Right lobe of liver (tissue), 6 donors: ENCODE data around the gene NAXD. TPM values are rescaled to one million over a fixed set of nuclear protein-coding genes. Genes with fewer than 3 reads are reported as not detected.
A peak's percentile ranks its signal among the peaks of the same experiment; 100 is the strongest.

Experiments used
- ATAC-seq, 4 donors: fragments of 200-7000 bp; cut with Tn5 transposase; one replicate each; pipeline ENCODE4 v1.9.1; 2020; ENCODE audit warnings: mild to moderate bottlenecking in 4 of 4, moderate library complexity in 4 of 4
- DNase-seq, 3 donors: peaks; one replicate each; pipeline ENCODE4 v3.0.0-alpha.2; 2020
- H3K27ac ChIP-seq, 3 donors: fragments of 200-600 bp; one replicate each; pipeline ENCODE4 v1.8.0; 2022
- H3K27me3 ChIP-seq, 2 donors: fragments of 200-600 bp; one replicate each; pipeline ENCODE4 v1.8.0; 2022
- H3K36me3 ChIP-seq, 4 donors: fragments of 200-600 bp; sonication (generic) in 1 of 4; one replicate each; pipeline versions ENCODE4 v1.5.1 to v1.8.0; 2017 to 2022; ENCODE audit warnings: control low read depth in 1 of 4
- H3K4me1 ChIP-seq, 4 donors: fragments of 200-600 bp; sonication (generic) in 1 of 4; one replicate each; pipeline versions ENCODE4 v1.5.1 to v1.8.0; 2017 to 2022; ENCODE audit warnings: control low read depth in 1 of 4
- H3K4me3 ChIP-seq, 3 donors: fragments of 200-600 bp; one replicate each; pipeline ENCODE4 v1.8.0; 2022
- H3K9me3 ChIP-seq, 4 donors: fragments of 200-600 bp; sonication (generic) in 1 of 4; one replicate each; pipeline versions ENCODE4 v1.5.1 to v1.8.0; 2017 to 2022; ENCODE audit warnings: control low read depth in 1 of 4
- CTCF ChIP-seq, 4 donors: fragments of 200-600 bp in 3 of 4; fragments of 450-650 bp in 1 of 4; IDR thresholded peaks; one replicate each; pipeline versions ENCODE4 v1.5.1 to v1.8.0; 2016 to 2022; ENCODE audit warnings: antibody characterized with exemption in 4 of 4, mild to moderate bottlenecking in 2 of 4
- POLR2A ChIP-seq: fragments of 450-650 bp; IDR thresholded peaks from one replicate; pipeline ENCODE4 v1.6.1; 2017; ENCODE audit warnings: antibody characterized with exemption, mild to moderate bottlenecking
- WGBS: methylation state at CpG from one replicate; pipeline ENCODE4 v1.1.6; 2018; ENCODE audit warnings: low coverage, low lambda C conversion rate; ENCODE audit not compliant: insufficient coverage; ENCODE audit errors: missing lambda C conversion rate; 5-methylcytosine and 5-hydroxymethylcytosine counted together
- intact Hi-C, 2 donors: fragments of 100-400 bp; cut with DNase I; formaldehyde crosslinking; loops; one replicate each; pipeline versions ENCODE4 v1.11.2 to v1.14.1; 2022
- total RNA-seq, 6 experiments: library from RNA; depleted of rRNA in 2 of 6; stranded (reverse); fragments of >200 nt in 2 of 6; fragmentation: NEBNext Ultra II Directional in 3 of 6; extraction: Animal tissue kit (Norgen Biotek cat#: 25700) in 3 of 6; gene quantifications; one replicate each; pipeline versions ENCODE4 v1.1.0 to v1.2.4, GENCODE V29; 2016 to 2023
- donor health status: DM: no; HTN: yes; CAD: no.
- donor health status: DM: no; HTN: no; CAD: no.
- donor health status: DM: no; HTN: no; CAD: no.
- donor health status: DM: no; HTN: yes; CAD: no.
- donor health status: DM: no; HTN: yes; CAD: no.

Gene NAXD
- total RNA-seq, 6 experiments from 2014 or later = 24.2 to 41.9 (median 29.9) TPM

GRCh38 chr13:110615005-110615321 is 382 bp upstream of the NAXD start:
- Histone ChIP-seq H3K27me3 (no peaks in the 10 kb centered on the region), H3K9me3 (no peaks in the 10 kb centered on the region), H3K4me1 (peaks cover 0 to 28% (median 11%) of the 10 kb centered on the region in 4 donors), H3K36me3 (no peaks in the 10 kb centered on the region), H3K4me3 (peak overlapping the region; percentile 81 to 86 (median 83)), H3K27ac (peak overlapping the region; percentile 95 to 99 (median 99))
- no peak for DNase-seq
- TF ChIP-seq POLR2A (no peak), CTCF (IDR thresholded peaks at IDR 0.05) (no peak)
- ATAC-seq = no peak
- WGBS = 71% methylated on average over 10 of the region's 11 CpGs
- intact Hi-C loops = loop anchor here in 1 of 2 donors (10.0 kb wide), 1 partner anchor 100 kb away; the partner anchor contains the start of gene ING1

GRCh38 chr13:110616103-110617101 is 1.1 kb downstream of the NAXD start:
- no peaks in the 10 kb centered on the region for H3K9me3 ChIP-seq
- peaks cover 0 to 37% (median 17%) of the 10 kb centered on the region in 4 donors for H3K4me1 ChIP-seq
- intact Hi-C loops = loop anchor here in 1 of 2 donors (10.0 kb wide), 1 partner anchor 98 kb away; the partner anchor contains the start of gene ING1
- peak; percentile 46 to 74 (median 63) for ATAC-seq
- DNase-seq = peak in 2 of 3 donors; percentile 58 to 71
- no peaks in the 10 kb centered on the region for H3K36me3 ChIP-seq
- peak overlapping the region; percentile 95 to 99 (median 99) for H3K27ac ChIP-seq
- WGBS = 9% methylated on average over 11 of the region's 37 CpGs
- no peaks in the 10 kb centered on the region for H3K27me3 ChIP-seq
- peak overlapping the region; percentile 81 to 86 (median 83) for H3K4me3 ChIP-seq
- TF ChIP-seq POLR2A (no peak), CTCF (IDR thresholded peaks at IDR 0.05) (peak; percentile 15 to 40 (median 30))

GRCh38 chr13:110617321-110618072 is 2.2 kb downstream of the NAXD start:
- H3K27ac ChIP-seq = peak overlapping the region; percentile 95 to 99 (median 99)
- H3K36me3 ChIP-seq = peaks cover 0 to 5% (median 1%) of the 10 kb centered on the region in 4 donors
- DNase-seq (peak in 2 of 3 donors; percentile 48 to 84), ATAC-seq (peak; percentile 59 to 67 (median 65))
- TF ChIP-seq POLR2A = peak; percentile 23
- no peak for TF ChIP-seq CTCF (IDR thresholded peaks at IDR 0.05)
- 6% methylated on average over 7 of the region's 8 CpGs for WGBS
- peaks cover 0 to 44% (median 17%) of the 10 kb centered on the region in 4 donors for H3K4me1 ChIP-seq
- no peaks in the 10 kb centered on the region for H3K27me3 ChIP-seq
- peak overlapping the region in 2 of 3 donors; percentile 83 to 86 for H3K4me3 ChIP-seq
- H3K9me3 ChIP-seq = no peaks in the 10 kb centered on the region
- intact Hi-C loops = loop anchor here in 1 of 2 donors (10.0 kb wide), 1 partner anchor 97 kb away; the partner anchor contains the start of gene ING1

GRCh38 chr13:110618167-110618566 is 2.8 kb downstream of the NAXD start:
- intact Hi-C loops = loop anchor here in 1 of 2 donors (10.0 kb wide), 1 partner anchor 97 kb away; the partner anchor contains the start of gene ING1
- Histone ChIP-seq H3K27me3 (no peaks in the 10 kb centered on the region), H3K36me3 (peaks cover 0 to 12% (median 4%) of the 10 kb centered on the region in 4 donors), H3K27ac (peak overlapping the region; percentile 95 to 99 (median 99)), H3K4me3 (no peak overlapping the region), H3K4me1 (peaks cover 0 to 44% (median 17%) of the 10 kb centered on the region in 4 donors), H3K9me3 (no peaks in the 10 kb centered on the region)
- WGBS = 45% methylated on average over 8 of the region's 8 CpGs
- DNase-seq (no peak), ATAC-seq (no peak)
- TF ChIP-seq POLR2A (no peak), CTCF (IDR thresholded peaks at IDR 0.05) (no peak)
